HEK293T (cell line): ENCODE results near the gene SETD3.

ENCODE experiments used
- CTCF ChIA-PET: fragments of 350-600 bp; formaldehyde crosslinking; extraction: SDS; loops from one replicate; lab custom pipeline; 2021; ENCODE audit warnings: antibody characterized with exemption, inconsistent platforms; lab: Yijun Ruan, JAX
- POLR2A ChIA-PET: fragments of 350-600 bp; formaldehyde crosslinking; extraction: SDS; loops from one replicate; lab custom pipeline; 2020; ENCODE audit warnings: antibody characterized with exemption, inconsistent platforms; lab: Yijun Ruan, JAX
- DNase-seq: peaks from one replicate; pipeline ENCODE4 v3.0.0; 2012; ENCODE audit warnings: mixed read lengths; ENCODE audit errors: extremely low spot score
- ARNT ChIP-seq: fragments of 450-650 bp; IDR thresholded peaks from 2 replicates; pipeline ENCODE4 v1.6.1; 2017; ENCODE audit warnings: mild to moderate bottlenecking
- BHLHE40 ChIP-seq: fragments of 450-650 bp; IDR thresholded peaks from 2 replicates; pipeline ENCODE4 v1.6.1; 2016; ENCODE audit warnings: mild to moderate bottlenecking, moderate library complexity, borderline replicate concordance
- CTBP1 ChIP-seq: fragments of 450-650 bp; IDR thresholded peaks from 2 replicates; pipeline ENCODE4 v1.6.1; 2016; ENCODE audit warnings: borderline replicate concordance
- ELF4 ChIP-seq: fragments of 450-650 bp; IDR thresholded peaks from 2 replicates; pipeline ENCODE4 v1.6.1; 2017; ENCODE audit warnings: antibody characterized with exemption
- FOXA1 ChIP-seq: fragments of 450-650 bp; IDR thresholded peaks from 2 replicates; pipeline ENCODE4 v1.6.1; 2016; ENCODE audit warnings: mild to moderate bottlenecking
- FOXK2 ChIP-seq: fragments of 450-650 bp; IDR thresholded peaks from 2 replicates; pipeline ENCODE4 v1.6.1; 2016; ENCODE audit warnings: mild to moderate bottlenecking
- FOXM1 ChIP-seq: fragments of 450-650 bp; IDR thresholded peaks from 2 replicates; pipeline ENCODE4 v1.6.1; 2017; ENCODE audit warnings: mild to moderate bottlenecking, borderline replicate concordance
- HDGF ChIP-seq: fragments of 450-650 bp; IDR thresholded peaks from 2 replicates; pipeline ENCODE4 v1.6.1; 2017; ENCODE audit warnings: antibody characterized with exemption, borderline replicate concordance
- L3MBTL2 ChIP-seq: fragments of 450-650 bp; conservative IDR thresholded peaks from 2 replicates; pipeline ENCODE4 v1.6.1; 2016; ENCODE audit warnings: mild to moderate bottlenecking
- LEF1 ChIP-seq: fragments of 450-650 bp; IDR thresholded peaks from 2 replicates; pipeline ENCODE4 v1.6.1; 2017; ENCODE audit warnings: mild to moderate bottlenecking, borderline replicate concordance
- NFRKB ChIP-seq: fragments of 450-650 bp; IDR thresholded peaks from 2 replicates; pipeline ENCODE4 v1.6.1; 2016; ENCODE audit warnings: mild to moderate bottlenecking, moderate library complexity
- SP1 ChIP-seq: fragments of 450-650 bp; IDR thresholded peaks from 2 replicates; pipeline ENCODE4 v1.6.1; 2017
- SUZ12 ChIP-seq: fragments of 450-650 bp; IDR thresholded peaks from 2 replicates; pipeline ENCODE4 v1.6.1; 2016; ENCODE audit warnings: mild to moderate bottlenecking
- TARDBP ChIP-seq: fragments of 450-650 bp; IDR thresholded peaks from 2 replicates; pipeline ENCODE4 v1.6.1; 2016
- ZNF384 ChIP-seq: fragments of 450-650 bp; IDR thresholded peaks from 2 replicates; pipeline ENCODE4 v1.6.1; 2016
- TF ChIP-seq, protein P1 (sequence below): fragments of 450-650 bp; IDR thresholded peaks from 2 replicates; pipeline ENCODE4 v1.6.1; 2016

Gene SETD3

DNA sequence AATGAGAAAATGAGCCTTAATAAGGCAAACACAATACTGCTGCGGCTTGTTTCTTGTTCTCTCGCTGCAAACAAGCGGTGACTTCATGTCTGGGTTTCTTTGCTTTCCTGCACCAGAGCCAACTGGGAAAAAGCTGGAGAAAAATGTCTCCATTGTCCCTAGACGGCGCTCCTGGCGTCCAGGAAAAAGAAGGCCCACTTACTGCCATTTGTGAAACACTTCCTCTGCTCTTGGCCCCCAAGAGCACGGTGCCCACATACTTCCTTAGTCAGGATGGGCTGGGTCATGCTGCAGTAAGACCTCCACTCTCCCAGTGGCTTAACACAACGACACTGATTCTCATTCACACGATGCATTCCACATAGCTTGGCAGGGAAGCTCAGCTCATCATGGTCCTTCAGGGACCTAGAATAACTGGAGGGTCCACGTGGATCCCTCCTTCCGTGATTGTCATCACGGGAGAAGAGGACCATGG lies 122.7 kb downstream of the SETD3 start:
- POLR2A ChIA-PET, result no interaction called here
- TF ChIP-seq SUZ12 (no peak), ZNF384 (no peak), NFRKB (no peak), ELF4 (no peak), HDGF (no peak), TARDBP (no peak), FOXA1 (no peak), SP1 (no peak), CTBP1 (no peak), L3MBTL2 (no peak), FOXK2 (no peak), ARNT (no peak), FOXM1 (no peak), LEF1 (no peak), BHLHE40 (no peak)
- TF ChIP-seq, protein P1, sequence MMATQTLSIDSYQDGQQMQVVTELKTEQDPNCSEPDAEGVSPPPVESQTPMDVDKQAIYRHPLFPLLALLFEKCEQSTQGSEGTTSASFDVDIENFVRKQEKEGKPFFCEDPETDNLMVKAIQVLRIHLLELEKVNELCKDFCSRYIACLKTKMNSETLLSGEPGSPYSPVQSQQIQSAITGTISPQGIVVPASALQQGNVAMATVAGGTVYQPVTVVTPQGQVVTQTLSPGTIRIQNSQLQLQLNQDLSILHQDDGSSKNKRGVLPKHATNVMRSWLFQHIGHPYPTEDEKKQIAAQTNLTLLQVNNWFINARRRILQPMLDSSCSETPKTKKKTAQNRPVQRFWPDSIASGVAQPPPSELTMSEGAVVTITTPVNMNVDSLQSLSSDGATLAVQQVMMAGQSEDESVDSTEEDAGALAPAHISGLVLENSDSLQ, result no peak
- CTCF ChIA-PET, result no interaction called here
- DNase-seq, result no peak

DNA sequence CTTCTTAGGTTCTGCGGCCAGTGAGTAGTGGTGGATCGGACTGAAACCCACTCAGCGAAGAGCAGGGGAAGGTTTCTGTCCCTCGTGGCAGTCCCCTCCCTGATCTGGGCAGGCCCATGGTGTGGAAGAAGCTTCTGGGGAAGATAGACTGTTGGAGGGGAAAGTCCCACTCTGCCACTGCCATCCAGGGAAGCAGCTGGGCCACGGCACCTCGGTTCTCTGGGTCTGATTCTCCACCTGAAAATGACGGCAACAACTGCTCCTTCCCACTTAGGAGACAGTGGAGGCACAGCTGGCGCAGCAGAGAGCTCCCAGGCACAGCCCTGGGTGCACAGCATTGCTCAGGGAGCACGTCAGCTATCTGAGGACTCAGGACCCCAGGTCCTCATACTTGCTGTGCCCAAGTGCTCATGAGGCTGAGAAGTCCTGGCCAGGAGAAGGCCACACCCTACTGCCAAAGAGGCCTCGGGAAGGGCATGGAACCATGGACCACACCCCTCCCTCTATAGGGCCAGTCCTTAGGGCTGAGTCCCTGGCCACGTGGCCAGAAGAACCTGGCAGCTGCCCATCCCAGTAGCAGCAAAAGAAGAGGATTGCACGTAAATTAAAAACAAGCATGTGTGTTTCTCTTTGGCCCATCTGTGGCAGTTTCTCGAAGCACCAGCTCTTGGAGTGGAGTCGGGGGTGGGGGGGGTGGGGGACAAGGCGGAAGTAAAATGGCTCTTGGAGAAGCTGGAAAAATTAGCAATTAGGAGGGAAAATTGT lies 123.3 kb downstream of the SETD3 start:
- ChIA-PET CTCF (interaction anchor here (2.1 kb wide), 1 partner anchor 32 kb away, joined by 4 read pairs; no protein-coding TSS in a partner anchor), POLR2A (no interaction called here)

DNA sequence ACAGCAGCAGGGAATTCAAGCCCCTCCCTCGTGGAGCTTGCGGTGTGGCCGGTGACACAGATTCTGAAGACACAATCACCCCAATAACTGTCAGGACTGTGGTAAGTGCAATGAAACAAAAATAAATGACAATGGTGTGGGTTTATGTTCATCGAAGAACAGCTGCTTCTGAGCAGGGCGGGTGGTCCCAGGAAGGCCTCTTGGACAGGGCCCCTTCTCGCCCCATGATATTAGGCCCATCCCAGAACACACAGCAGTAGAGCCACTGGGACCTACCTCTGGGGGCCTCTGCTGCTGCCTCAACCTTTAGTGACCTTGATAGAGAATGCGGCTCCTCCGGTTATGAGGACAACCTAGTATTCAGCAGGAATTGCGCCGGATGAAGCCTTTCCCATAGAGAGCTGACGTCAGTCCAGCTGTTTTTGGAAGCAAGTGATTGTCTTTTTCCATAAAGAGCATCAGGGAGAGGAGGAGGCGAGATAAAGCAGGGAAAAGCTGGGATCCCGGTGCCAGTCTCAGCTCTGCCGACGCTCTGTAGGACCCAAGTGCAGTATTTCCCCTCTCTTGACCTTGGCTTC lies 124.5 kb downstream of the SETD3 start:
- POLR2A ChIA-PET, result no interaction called here
- CTCF ChIA-PET, result interaction anchor here (1.2 to 2.1 kb wide), 2 partner anchors 33 to 37 kb away, joined by 3 to 4 read pairs; no protein-coding TSS in a partner anchor
- DNase-seq, result no peak
- TF ChIP-seq TARDBP (no peak), CTBP1 (no peak), FOXM1 (no peak), FOXK2 (no peak), SP1 (no peak), SUZ12 (no peak), ARNT (no peak)

More for the DNA sequence above, 123.3 kb downstream of the SETD3 start:
- TF ChIP-seq BHLHE40 (no peak), ZNF384 (no peak), SP1 (no peak), FOXM1 (no peak), ELF4 (no peak), HDGF (no peak), LEF1 (no peak), ARNT (no peak), FOXA1 (no peak), NFRKB (no peak), L3MBTL2 (no peak), FOXK2 (no peak), CTBP1 (no peak), SUZ12 (no peak), TARDBP (no peak)
- TF ChIP-seq, protein P1, result no peak
- DNase-seq, result no peak

DNA sequence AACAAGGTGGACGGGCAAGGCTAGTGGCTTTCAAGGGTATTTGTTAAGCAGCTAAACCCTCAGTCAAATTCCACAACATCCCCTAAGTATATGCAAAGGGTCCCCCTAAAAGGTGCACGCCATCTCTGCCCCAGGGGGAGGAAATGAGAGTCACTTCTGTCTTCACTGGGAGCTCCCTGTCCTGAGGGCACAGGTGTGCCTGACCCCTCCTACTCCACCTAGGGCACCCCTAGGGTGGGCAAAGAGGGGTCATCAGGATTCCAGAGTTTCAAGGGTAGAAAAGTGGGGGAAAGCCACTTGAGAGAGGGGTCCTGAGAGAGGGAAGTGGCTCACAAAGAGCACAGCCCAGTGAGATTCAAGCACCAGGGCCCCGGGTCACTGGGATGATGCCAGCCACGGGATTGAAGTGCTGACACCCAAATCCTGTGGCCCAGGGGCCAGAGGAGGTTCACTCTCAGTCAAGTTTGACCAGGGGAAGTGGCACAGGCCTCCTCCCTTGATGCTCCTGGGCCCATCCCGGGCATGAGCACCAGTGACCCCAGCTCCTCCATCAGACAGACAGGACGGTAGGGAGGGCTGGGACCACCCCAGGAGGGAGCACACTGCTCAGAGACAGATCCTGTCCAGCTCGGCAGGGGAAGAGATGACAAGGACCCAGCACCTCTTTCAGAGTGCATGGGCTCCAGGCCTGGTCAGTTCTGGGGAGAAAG lies 126.3 kb downstream of the SETD3 start:
- ChIA-PET POLR2A (no interaction called here), CTCF (interaction anchor here (0.8 kb wide), 1 partner anchor 16 kb away, joined by 4 read pairs; no protein-coding TSS in a partner anchor)
- no peak for TF ChIP-seq L3MBTL2
- no peak for TF ChIP-seq SP1
- no peak for TF ChIP-seq TARDBP
- no peak for TF ChIP-seq LEF1
- TF ChIP-seq ELF4, result no peak
- TF ChIP-seq CTBP1, result no peak
- TF ChIP-seq, protein P1, result no peak
- no peak for TF ChIP-seq BHLHE40
- TF ChIP-seq NFRKB, result no peak
- no peak for TF ChIP-seq FOXA1
- TF ChIP-seq ARNT, result no peak
- TF ChIP-seq SUZ12, result no peak
- no peak for TF ChIP-seq HDGF
- TF ChIP-seq FOXK2, result no peak
- TF ChIP-seq ZNF384, result no peak
- no peak for DNase-seq

DNA sequence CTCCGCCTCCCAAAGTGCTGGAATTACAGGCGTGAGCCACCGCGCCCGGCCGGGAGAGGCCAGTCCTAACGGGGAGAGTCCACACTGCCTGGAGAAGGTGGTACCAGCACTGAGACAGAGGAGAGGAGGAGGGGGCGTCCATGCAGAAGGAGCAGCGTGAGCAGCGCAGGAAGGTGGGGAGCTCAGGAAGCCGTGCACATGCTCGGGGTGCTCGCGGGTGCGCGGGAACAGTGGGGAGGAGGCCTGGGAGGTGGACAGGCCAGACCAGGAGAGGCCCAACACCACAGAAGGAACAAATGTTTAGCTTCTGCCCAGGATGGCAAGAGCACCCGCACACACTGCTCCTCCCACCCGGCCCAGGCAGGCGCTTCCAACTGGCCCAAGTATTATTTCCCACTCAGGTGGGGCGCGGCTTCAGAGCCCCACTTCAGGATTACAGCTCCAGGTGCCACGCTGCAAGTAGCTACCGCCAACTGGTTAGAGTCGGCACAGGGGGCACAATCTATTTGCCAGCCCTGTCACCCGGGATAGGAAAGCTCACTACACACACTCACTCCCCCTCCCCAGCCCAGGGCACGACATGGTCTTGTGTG lies 127.9 kb downstream of the SETD3 start:
- ChIA-PET POLR2A (no interaction called here), CTCF (interaction anchor here (1.0 kb wide), 1 partner anchor 33 kb away, joined by 3 read pairs; no protein-coding TSS in a partner anchor)

More for the DNA sequence above, 127.9 kb downstream of the SETD3 start:
- no peak for TF ChIP-seq NFRKB
- TF ChIP-seq ZNF384, result no peak
- TF ChIP-seq FOXA1, result no peak
- no peak for TF ChIP-seq LEF1
- no peak for TF ChIP-seq ARNT
- no peak for TF ChIP-seq FOXK2
- TF ChIP-seq ELF4, result no peak
- no peak for TF ChIP-seq TARDBP
- TF ChIP-seq, protein P1, result no peak
- no peak for TF ChIP-seq FOXM1
- no peak for TF ChIP-seq BHLHE40
- DNase-seq, result no peak
